Uterus (tissue), 2 donors: Measurements from ENCODE around the gene HCN4.

Experiments
- POLR2A ChIP-seq, 2 donors: fragments of 450-650 bp; IDR thresholded peaks; one replicate each; pipeline ENCODE4 v1.6.1; 2016; ENCODE audit warnings: antibody characterized with exemption in 2 of 2, mild to moderate bottlenecking in 1 of 2, moderate library complexity in 1 of 2
- TF ChIP-seq, protein P1 (sequence below), 4 experiments: fragments of 200-600 bp in 2 of 4; fragments of 450-650 bp in 2 of 4; sonication (generic) in 2 of 4; IDR thresholded peaks; one replicate each; pipeline ENCODE4 v1.5.1; 2016 to 2019; ENCODE audit warnings: antibody characterized with exemption in 4 of 4, mild to moderate bottlenecking in 2 of 4, moderate library complexity in 1 of 4

DNA sequence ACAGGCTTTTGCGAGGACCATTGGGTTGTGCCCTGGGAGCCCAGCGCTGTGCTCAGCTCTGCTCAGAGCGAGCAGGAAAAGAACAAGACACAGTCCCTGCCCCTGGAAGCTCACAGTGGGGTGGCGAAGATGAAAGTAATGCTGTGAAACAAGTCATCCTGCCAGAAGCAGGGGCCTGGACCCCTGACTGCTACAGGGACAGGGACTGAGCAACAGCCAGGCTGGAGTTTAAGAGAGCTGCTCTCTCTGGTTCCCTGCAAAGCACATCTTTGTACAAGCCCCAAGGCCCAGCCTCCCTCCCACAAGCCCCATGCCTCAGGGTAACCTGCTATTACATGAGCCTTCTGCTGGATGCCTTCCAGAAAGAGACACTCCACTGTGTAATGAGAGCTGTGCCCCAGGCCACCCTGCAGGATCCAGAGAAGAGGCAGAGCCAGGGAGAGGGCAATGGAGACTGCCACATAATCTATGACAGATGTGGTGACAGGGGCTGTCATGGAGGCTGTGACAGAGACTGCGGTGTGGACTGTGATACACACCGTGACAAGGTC is 7.1 kb upstream of the HCN4 start:
- TF ChIP-seq, protein P1, sequence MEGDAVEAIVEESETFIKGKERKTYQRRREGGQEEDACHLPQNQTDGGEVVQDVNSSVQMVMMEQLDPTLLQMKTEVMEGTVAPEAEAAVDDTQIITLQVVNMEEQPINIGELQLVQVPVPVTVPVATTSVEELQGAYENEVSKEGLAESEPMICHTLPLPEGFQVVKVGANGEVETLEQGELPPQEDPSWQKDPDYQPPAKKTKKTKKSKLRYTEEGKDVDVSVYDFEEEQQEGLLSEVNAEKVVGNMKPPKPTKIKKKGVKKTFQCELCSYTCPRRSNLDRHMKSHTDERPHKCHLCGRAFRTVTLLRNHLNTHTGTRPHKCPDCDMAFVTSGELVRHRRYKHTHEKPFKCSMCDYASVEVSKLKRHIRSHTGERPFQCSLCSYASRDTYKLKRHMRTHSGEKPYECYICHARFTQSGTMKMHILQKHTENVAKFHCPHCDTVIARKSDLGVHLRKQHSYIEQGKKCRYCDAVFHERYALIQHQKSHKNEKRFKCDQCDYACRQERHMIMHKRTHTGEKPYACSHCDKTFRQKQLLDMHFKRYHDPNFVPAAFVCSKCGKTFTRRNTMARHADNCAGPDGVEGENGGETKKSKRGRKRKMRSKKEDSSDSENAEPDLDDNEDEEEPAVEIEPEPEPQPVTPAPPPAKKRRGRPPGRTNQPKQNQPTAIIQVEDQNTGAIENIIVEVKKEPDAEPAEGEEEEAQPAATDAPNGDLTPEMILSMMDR (IDR thresholded peaks at IDR 0.05) = no peak
- TF ChIP-seq POLR2A (IDR thresholded peaks at IDR 0.05) = no peak
